NT2/D1 (cell line): Measurements from ENCODE around the gene MAD1L1.

Experiments
- SUZ12 ChIP-seq: IDR thresholded peaks from 2 replicates; pipeline ENCODE4 v1.6.1; 2011; ENCODE audit not compliant: insufficient read length, insufficient read depth; ENCODE audit errors: extremely low read depth
- YY1 ChIP-seq: IDR thresholded peaks from 2 replicates; pipeline ENCODE4 v1.6.1; 2011; ENCODE audit not compliant: insufficient read length, insufficient read depth
- ZNF274 ChIP-seq: IDR thresholded peaks from 2 replicates; pipeline ENCODE4 v1.6.1; 2011; ENCODE audit warnings: mild to moderate bottlenecking, low read depth, low read length

DNA sequence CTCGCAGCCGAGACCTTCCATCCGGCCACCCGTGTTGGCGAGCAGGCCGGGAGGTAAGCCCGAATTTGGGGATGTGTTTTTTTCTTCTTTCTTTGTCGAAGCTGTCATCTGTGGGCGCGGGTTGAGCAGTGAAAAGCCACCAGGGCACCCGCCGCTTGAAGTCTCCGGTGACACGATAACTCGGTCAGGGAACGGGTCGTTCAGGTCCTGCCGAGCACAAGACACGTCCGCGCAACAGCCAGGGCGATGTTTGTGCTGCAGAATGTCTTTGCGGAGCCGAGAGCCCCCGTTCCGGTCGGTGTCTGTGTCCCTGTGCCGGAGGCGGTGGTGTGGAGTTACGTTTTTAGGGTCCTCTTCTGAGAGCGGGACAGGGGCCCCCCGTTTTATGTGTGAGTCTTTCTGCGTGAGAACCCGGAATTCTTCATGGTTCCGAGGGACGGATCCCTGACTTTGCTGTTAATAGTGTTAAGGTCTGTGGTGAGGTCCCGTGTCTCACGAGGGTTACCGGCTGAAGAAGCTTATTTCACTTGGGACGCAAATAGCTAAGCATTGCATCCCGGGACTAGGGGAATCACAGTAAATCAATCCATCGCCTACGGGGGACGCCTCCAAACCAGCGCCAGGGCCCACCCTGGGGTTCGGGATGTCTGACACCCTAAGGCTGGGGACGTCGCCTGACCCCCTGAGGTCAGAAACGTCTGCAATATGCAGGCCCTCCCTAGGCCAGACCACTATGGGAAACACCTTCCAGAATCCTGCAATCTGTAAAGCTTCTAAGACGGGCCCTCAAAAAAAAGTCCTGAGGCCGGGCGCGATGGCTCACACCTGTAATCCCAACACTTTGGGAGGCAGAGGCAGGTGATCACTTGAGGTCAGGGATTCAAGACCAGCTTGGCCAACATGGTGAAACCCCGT, 463.2 kb downstream of the MAD1L1 start:
- TF ChIP-seq SUZ12 (no peak), YY1 (no peak), ZNF274 (no peak)
